HEK293T (cell line): ENCODE data around the gene C1orf105.

ENCODE experiments used
- ARNT ChIP-seq: fragments of 450-650 bp; IDR thresholded peaks from 2 replicates; pipeline ENCODE4 v1.6.1; 2017; ENCODE audit warnings: mild to moderate bottlenecking
- FOXM1 ChIP-seq: fragments of 450-650 bp; IDR thresholded peaks from 2 replicates; pipeline ENCODE4 v1.6.1; 2017; ENCODE audit warnings: mild to moderate bottlenecking, borderline replicate concordance
- LEF1 ChIP-seq: fragments of 450-650 bp; IDR thresholded peaks from 2 replicates; pipeline ENCODE4 v1.6.1; 2017; ENCODE audit warnings: mild to moderate bottlenecking, borderline replicate concordance
- SP1 ChIP-seq: fragments of 450-650 bp; IDR thresholded peaks from 2 replicates; pipeline ENCODE4 v1.6.1; 2017
- SUZ12 ChIP-seq: fragments of 450-650 bp; IDR thresholded peaks from 2 replicates; pipeline ENCODE4 v1.6.1; 2016; ENCODE audit warnings: mild to moderate bottlenecking

- no peak for TF ChIP-seq SP1
- TF ChIP-seq FOXM1: no peak
- TF ChIP-seq LEF1: no peak
- no peak for TF ChIP-seq ARNT
- TF ChIP-seq SUZ12: no peak
Measured at GRCh38 chr1:172489847-172490246, 69.4 kb downstream of the C1orf105 start.
